Fibroblast of mammary gland (primary cell): ENCODE results near the gene NOC4L.

ENCODE experiments used
- DNase-seq: peaks from one replicate; pipeline ENCODE4 v3.0.0-alpha.2; 2010; ENCODE audit warnings: low read depth
- H3K4me3 ChIP-seq: 2 replicates; pipeline ENCODE4 v1.5.1; 2011; ENCODE audit warnings: low read depth, mild to moderate bottlenecking, low read length, moderate library complexity; ENCODE audit not compliant: control insufficient read depth
- CTCF ChIP-seq: conservative IDR thresholded peaks from 2 replicates; pipeline ENCODE4 v1.5.1; 2011; ENCODE audit warnings: low read depth, low read length, inconsistent platforms; ENCODE audit not compliant: control insufficient read depth, insufficient read depth

Gene NOC4L

GRCh38 chr12:132182206-132182710 is 38.0 kb downstream of the NOC4L start:
- DNase-seq = no peak
- TF ChIP-seq CTCF = no peak
- no peak overlapping the region for H3K4me3 ChIP-seq

- no peak for TF ChIP-seq CTCF
- DNase-seq = no peak
- no peak overlapping the region for H3K4me3 ChIP-seq
Observed at GRCh38 chr12:132182711-132183365, 38.6 kb downstream of the NOC4L start.

- H3K4me3 ChIP-seq = no peak overlapping the region
- no peak for DNase-seq
- no peak for TF ChIP-seq CTCF
Observed at GRCh38 chr12:132185705-132186104, 41.4 kb downstream of the NOC4L start.

GRCh38 chr12:132186208-132186856 is 42.1 kb downstream of the NOC4L start:
- no peak overlapping the region for H3K4me3 ChIP-seq
- TF ChIP-seq CTCF = no peak
- DNase-seq = no peak

- no peak overlapping the region for H3K4me3 ChIP-seq
- no peak for DNase-seq
Observed at GRCh38 chr12:132186857-132187620, 42.8 kb downstream of the NOC4L start.

More at GRCh38 chr12:132186857-132187620, 42.8 kb downstream of the NOC4L start:
- no peak for TF ChIP-seq CTCF
